SIG-M5 treated with dmso at 0.1 percent for 504 hours (cell line): ENCODE measurements around the gene ACCS.
A peak's percentile ranks its signal among the peaks of the same experiment; 100 is the strongest.

ENCODE experiments used
- DNase-seq: peaks from one replicate; lab custom pipeline; 2025; ENCODE audit not compliant: unreplicated experiment; lab: John Stamatoyannopoulos, UW

The ACCS gene

GRCh38 chr11:44085330-44085729, 19.3 kb downstream of the ACCS start:
- no peak for DNase-seq

- DNase-seq, result no peak
These were observed 22.3 kb downstream of the ACCS start for GRCh38 chr11:44088377-44088776.

GRCh38 chr11:44088871-44089270, 22.8 kb downstream of the ACCS start:
- DNase-seq, result no peak

GRCh38 chr11:44090539-44090938, 24.5 kb downstream of the ACCS start:
- no peak for DNase-seq

GRCh38 chr11:44094260-44094868, 28.3 kb downstream of the ACCS start:
- peak; percentile 76 for DNase-seq

- DNase-seq, result peak; percentile 75
These were observed 29.7 kb downstream of the ACCS start, which contains the start of gene EXT2 for GRCh38 chr11:44095506-44096359. EXT2 (plus strand) TSS chr11:44095678; CDS start chr11:44107713, 12,035 bp downstream.

GRCh38 chr11:44096360-44097185, 30.5 kb downstream of the ACCS start:
- no peak for DNase-seq

GRCh38 chr11:44097821-44098220, 31.8 kb downstream of the ACCS start:
- no peak for DNase-seq

- DNase-seq, result no peak
These were observed 35.0 kb downstream of the ACCS start for GRCh38 chr11:44101098-44101497.

GRCh38 chr11:44104481-44105294, 38.6 kb downstream of the ACCS start:
- DNase-seq, result peak; percentile 21

- DNase-seq, result no peak
These were observed 42.2 kb downstream of the ACCS start for GRCh38 chr11:44108260-44108659.

GRCh38 chr11:44110231-44110679, 44.2 kb downstream of the ACCS start:
- DNase-seq, result peak; percentile 53

- DNase-seq, result no peak
These were observed 46.2 kb downstream of the ACCS start for GRCh38 chr11:44112091-44112821.

- DNase-seq, result no peak
These were observed 46.9 kb downstream of the ACCS start for GRCh38 chr11:44113018-44113417.

GRCh38 chr11:44113572-44113971, 47.5 kb downstream of the ACCS start:
- no peak for DNase-seq

GRCh38 chr11:44116234-44116830, 50.3 kb downstream of the ACCS start:
- peak; percentile 57 for DNase-seq

GRCh38 chr11:44120169-44120568, 54.1 kb downstream of the ACCS start:
- DNase-seq, result no peak

- no peak for DNase-seq
These were observed 59.5 kb downstream of the ACCS start for GRCh38 chr11:44125598-44125997.

- no peak for DNase-seq
These were observed 60.2 kb downstream of the ACCS start for GRCh38 chr11:44126304-44126703.
